K562 (cell line): Measurements from ENCODE around the gene LRRC27.

ENCODE experiments used
- ARNT ChIP-seq, 2 experiments: fragments of 450-650 bp; IDR thresholded peaks; 2 replicates each; pipeline ENCODE4 v1.6.1; 2016; ENCODE audit warnings: mild to moderate bottlenecking in 1 of 2
- MTF1 ChIP-seq: fragments of 250-450 bp; sonication (Bioruptor Pico); IDR thresholded peaks from 2 replicates; pipeline ENCODE4 v1.9.0; 2021; ENCODE audit warnings: moderate library complexity, mild to moderate bottlenecking, inconsistent platforms, borderline replicate concordance
- POLR2A ChIP-seq: fragments of 450-650 bp; conservative IDR thresholded peaks from 2 replicates; pipeline ENCODE4 v1.6.1; 2016
- SNIP1 ChIP-seq: fragments of 450-650 bp; IDR thresholded peaks from 2 replicates; pipeline ENCODE4 v1.7.1; 2017; ENCODE audit warnings: low read depth, mild to moderate bottlenecking
- TF ChIP-seq, protein P1 (sequence below): IDR thresholded peaks from 2 replicates; pipeline ENCODE4 v1.6.1; 2016; ENCODE audit warnings: missing genetic modification characterization, missing compliant biosample characterization
- TF ChIP-seq, protein P2 (sequence below), 3 experiments: IDR thresholded peaks in 2 of 3; conservative IDR thresholded peaks in 1 of 3; 2 replicates each; pipeline ENCODE4 v1.5.1; 2011 to 2012; ENCODE audit warnings: low read length in 3 of 3, mild to moderate bottlenecking in 3 of 3, control low read depth in 2 of 3, improper control_type of control experiment in 1 of 3, inconsistent platforms in 1 of 3, low read depth in 1 of 3, mixed read lengths in 1 of 3, moderate library complexity in 1 of 3; ENCODE audit not compliant: insufficient read depth in 2 of 3
- TF ChIP-seq, protein P3 (sequence below): sonication (generic); formaldehyde crosslinking; IDR thresholded peaks from 2 replicates; pipeline ENCODE4 v1.8.0; 2023; ENCODE audit warnings: missing genetic modification reagents, mild to moderate bottlenecking, borderline replicate concordance

DNA sequence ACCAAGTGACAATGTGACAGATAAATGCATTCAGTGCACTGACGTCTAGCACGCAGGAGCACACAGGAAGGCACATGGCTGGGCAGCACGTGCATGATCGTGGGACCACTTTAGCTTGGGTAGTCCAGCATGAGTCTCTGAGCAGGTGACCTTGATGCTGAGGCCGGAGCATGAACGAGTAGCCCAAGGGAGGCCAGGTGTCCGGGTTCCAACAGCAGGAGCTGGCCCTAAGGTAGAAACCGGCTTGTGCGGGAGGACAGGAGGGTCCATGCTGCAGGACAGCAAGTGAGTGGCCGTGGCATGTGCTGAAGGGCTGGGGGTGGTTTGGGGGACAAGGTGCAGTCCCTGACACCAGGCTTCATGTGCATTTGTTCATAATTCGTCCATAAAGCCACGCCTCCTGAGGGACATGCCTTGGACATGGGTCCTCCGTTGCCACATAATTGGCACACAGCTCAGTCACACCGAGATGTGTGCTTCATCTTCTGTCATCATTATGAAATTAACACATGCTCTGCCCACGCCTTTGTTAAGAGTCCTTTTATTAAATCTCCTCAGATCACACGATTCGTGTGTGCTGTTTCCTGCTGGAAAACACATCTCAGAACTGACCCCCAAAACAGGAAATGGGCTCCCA is 21.2 kb upstream of the LRRC27 start:
- TF ChIP-seq ARNT (IDR thresholded peaks at IDR 0.05) (no peak), MTF1 (CRISPR knock-in tag) (no peak), SNIP1 (no peak), POLR2A (no peak)
- TF ChIP-seq, protein P1, sequence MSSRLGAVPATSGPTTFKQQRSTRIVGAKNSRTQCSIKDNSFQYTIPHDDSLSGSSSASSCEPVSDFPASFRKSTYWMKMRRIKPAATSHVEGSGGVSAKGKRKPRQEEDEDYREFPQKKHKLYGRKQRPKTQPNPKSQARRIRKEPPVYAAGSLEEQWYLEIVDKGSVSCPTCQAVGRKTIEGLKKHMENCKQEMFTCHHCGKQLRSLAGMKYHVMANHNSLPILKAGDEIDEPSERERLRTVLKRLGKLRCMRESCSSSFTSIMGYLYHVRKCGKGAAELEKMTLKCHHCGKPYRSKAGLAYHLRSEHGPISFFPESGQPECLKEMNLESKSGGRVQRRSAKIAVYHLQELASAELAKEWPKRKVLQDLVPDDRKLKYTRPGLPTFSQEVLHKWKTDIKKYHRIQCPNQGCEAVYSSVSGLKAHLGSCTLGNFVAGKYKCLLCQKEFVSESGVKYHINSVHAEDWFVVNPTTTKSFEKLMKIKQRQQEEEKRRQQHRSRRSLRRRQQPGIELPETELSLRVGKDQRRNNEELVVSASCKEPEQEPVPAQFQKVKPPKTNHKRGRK (tag) = no peak
- TF ChIP-seq, protein P2, sequence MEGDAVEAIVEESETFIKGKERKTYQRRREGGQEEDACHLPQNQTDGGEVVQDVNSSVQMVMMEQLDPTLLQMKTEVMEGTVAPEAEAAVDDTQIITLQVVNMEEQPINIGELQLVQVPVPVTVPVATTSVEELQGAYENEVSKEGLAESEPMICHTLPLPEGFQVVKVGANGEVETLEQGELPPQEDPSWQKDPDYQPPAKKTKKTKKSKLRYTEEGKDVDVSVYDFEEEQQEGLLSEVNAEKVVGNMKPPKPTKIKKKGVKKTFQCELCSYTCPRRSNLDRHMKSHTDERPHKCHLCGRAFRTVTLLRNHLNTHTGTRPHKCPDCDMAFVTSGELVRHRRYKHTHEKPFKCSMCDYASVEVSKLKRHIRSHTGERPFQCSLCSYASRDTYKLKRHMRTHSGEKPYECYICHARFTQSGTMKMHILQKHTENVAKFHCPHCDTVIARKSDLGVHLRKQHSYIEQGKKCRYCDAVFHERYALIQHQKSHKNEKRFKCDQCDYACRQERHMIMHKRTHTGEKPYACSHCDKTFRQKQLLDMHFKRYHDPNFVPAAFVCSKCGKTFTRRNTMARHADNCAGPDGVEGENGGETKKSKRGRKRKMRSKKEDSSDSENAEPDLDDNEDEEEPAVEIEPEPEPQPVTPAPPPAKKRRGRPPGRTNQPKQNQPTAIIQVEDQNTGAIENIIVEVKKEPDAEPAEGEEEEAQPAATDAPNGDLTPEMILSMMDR (IDR thresholded peaks at IDR 0.05 in 2 of 3, conservative IDR thresholded peaks at IDR 0.05 in 1 of 3; ENCODE audit: insufficient read depth in 2 of 3, low read depth in 1 of 3, low read length in 3 of 3) = no peak
- TF ChIP-seq, protein P3, sequence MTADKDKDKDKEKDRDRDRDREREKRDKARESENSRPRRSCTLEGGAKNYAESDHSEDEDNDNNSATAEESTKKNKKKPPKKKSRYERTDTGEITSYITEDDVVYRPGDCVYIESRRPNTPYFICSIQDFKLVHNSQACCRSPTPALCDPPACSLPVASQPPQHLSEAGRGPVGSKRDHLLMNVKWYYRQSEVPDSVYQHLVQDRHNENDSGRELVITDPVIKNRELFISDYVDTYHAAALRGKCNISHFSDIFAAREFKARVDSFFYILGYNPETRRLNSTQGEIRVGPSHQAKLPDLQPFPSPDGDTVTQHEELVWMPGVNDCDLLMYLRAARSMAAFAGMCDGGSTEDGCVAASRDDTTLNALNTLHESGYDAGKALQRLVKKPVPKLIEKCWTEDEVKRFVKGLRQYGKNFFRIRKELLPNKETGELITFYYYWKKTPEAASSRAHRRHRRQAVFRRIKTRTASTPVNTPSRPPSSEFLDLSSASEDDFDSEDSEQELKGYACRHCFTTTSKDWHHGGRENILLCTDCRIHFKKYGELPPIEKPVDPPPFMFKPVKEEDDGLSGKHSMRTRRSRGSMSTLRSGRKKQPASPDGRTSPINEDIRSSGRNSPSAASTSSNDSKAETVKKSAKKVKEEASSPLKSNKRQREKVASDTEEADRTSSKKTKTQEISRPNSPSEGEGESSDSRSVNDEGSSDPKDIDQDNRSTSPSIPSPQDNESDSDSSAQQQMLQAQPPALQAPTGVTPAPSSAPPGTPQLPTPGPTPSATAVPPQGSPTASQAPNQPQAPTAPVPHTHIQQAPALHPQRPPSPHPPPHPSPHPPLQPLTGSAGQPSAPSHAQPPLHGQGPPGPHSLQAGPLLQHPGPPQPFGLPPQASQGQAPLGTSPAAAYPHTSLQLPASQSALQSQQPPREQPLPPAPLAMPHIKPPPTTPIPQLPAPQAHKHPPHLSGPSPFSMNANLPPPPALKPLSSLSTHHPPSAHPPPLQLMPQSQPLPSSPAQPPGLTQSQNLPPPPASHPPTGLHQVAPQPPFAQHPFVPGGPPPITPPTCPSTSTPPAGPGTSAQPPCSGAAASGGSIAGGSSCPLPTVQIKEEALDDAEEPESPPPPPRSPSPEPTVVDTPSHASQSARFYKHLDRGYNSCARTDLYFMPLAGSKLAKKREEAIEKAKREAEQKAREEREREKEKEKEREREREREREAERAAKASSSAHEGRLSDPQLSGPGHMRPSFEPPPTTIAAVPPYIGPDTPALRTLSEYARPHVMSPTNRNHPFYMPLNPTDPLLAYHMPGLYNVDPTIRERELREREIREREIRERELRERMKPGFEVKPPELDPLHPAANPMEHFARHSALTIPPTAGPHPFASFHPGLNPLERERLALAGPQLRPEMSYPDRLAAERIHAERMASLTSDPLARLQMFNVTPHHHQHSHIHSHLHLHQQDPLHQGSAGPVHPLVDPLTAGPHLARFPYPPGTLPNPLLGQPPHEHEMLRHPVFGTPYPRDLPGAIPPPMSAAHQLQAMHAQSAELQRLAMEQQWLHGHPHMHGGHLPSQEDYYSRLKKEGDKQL (CRISPR knock-in tag) = no peak
